Caco-2 (cell line): ENCODE data around the gene SLC26A5. TPM values are rescaled to one million over a fixed set of nuclear protein-coding genes. Genes with fewer than 3 reads are reported as not detected.

Source experiments
- BruUV-seq: library from RNA; stranded (reverse); fragments of 400-500 nt; replicated peaks from 2 replicates; lab custom pipeline; 2021; lab: Mats Ljungman, UMichigan
- CTCF ChIA-PET: fragments of 300-600 bp; sonication (Branson Sonifier 250); formaldehyde crosslinking; loops from one replicate; lab custom pipeline; 2022; ENCODE audit warnings: antibody characterized with exemption; lab: Charles Lee
- POLR2A ChIA-PET: fragments of 300-600 bp; sonication (Branson Sonifier 250); formaldehyde crosslinking; loops from one replicate; lab custom pipeline; 2022; ENCODE audit warnings: antibody characterized with exemption; lab: Charles Lee
- DNase-seq, 2 experiments: peaks; one replicate each; pipeline versions ENCODE4 v3.0.0 to v3.0.0-alpha.2; 2020 to 2022
- H3K27me3 ChIP-seq: replicated peaks from 2 replicates; pipeline ENCODE4 v1.6.0; 2011; ENCODE audit warnings: low read length; ENCODE audit not compliant: control insufficient read depth, insufficient read depth
- H3K36me3 ChIP-seq: 2 replicates; pipeline ENCODE4 v1.5.1; 2011; ENCODE audit warnings: low read length; ENCODE audit not compliant: control insufficient read depth, insufficient read depth
- H3K4me1 ChIP-seq: fragments of 250-450 bp; sonication (Bioruptor Pico); 2 replicates; pipeline ENCODE4 v1.5.1; 2020; ENCODE audit warnings: mild to moderate bottlenecking
- H3K4me3 ChIP-seq: 2 replicates; pipeline ENCODE4 v1.5.1; 2011; ENCODE audit warnings: low read depth, mild to moderate bottlenecking, control low read depth, low read length
- H3K9me3 ChIP-seq: fragments of 250-450 bp; sonication (Bioruptor Pico); 2 replicates; pipeline ENCODE4 v1.5.1; 2020; ENCODE audit warnings: mild to moderate bottlenecking, moderate library complexity
- H3K27ac Mint-ChIP-seq: one replicate; pipeline ENCODE4 v1.8.0; 2022; ENCODE audit warnings: mixed read lengths; ENCODE audit not compliant: unreplicated experiment
- H3K27me3 Mint-ChIP-seq: one replicate; pipeline ENCODE4 v1.8.0; 2022; ENCODE audit warnings: mixed read lengths; ENCODE audit not compliant: insufficient read depth, unreplicated experiment
- H3K36me3 Mint-ChIP-seq: one replicate; pipeline ENCODE4 v1.8.0; 2022; ENCODE audit warnings: mild to moderate bottlenecking, mixed read lengths; ENCODE audit not compliant: insufficient read depth, unreplicated experiment
- H3K4me1 Mint-ChIP-seq: one replicate; pipeline ENCODE4 v1.8.0; 2022; ENCODE audit warnings: low read depth, mixed read lengths; ENCODE audit not compliant: unreplicated experiment
- H3K4me3 Mint-ChIP-seq: one replicate; pipeline ENCODE4 v1.8.0; 2022; ENCODE audit warnings: mild to moderate bottlenecking, moderate library complexity, mixed read lengths; ENCODE audit not compliant: unreplicated experiment
- H3K9me3 Mint-ChIP-seq: one replicate; pipeline ENCODE4 v1.8.0; 2022; ENCODE audit warnings: mixed read lengths; ENCODE audit not compliant: unreplicated experiment
- CTCF ChIP-seq, 2 experiments: fragments of 200-600 bp in 1 of 2; IDR thresholded peaks; 1 replicate in 1 of 2; 2 replicates in 1 of 2; pipeline versions ENCODE4 v1.5.1 to v1.8.0; 2011 to 2022; ENCODE audit warnings: antibody characterized with exemption in 1 of 2, control low read depth in 1 of 2, inconsistent platforms in 1 of 2, low read depth in 1 of 2, low read length in 1 of 2, mild to moderate bottlenecking in 1 of 2, moderate library complexity in 1 of 2; ENCODE audit not compliant: insufficient read depth in 1 of 2, severe bottlenecking in 1 of 2, unreplicated experiment in 1 of 2
- intact Hi-C: fragments of 100-400 bp; cut with micrococcal nuclease; formaldehyde crosslinking; loops from one replicate; pipeline ENCODE4 v1.10.0; 2022; ENCODE audit not compliant: unreplicated experiment
- total RNA-seq: library from RNA; stranded (reverse); gene quantifications from 2 replicates; pipeline ENCODE4 v1.2.3, GENCODE V29; 2022

Gene SLC26A5
- total RNA-seq, 1 experiment from 2014 or later = 1.1 TPM

- Mint-ChIP-seq H3K9me3 (no peaks in the 10 kb centered on the region), H3K27me3 (no peaks in the 10 kb centered on the region), H3K27ac (peak overlapping the region; percentile 95), H3K4me3 (peak overlapping the region; percentile 92), H3K4me1 (peaks cover 33% of the 10 kb centered on the region), H3K36me3 (peaks cover 46% of the 10 kb centered on the region)
- intact Hi-C loops = no loop called here
- CTCF ChIA-PET = no interaction called here
- peak overlapping the region; percentile 87 for H3K4me3 ChIP-seq
- H3K27me3 ChIP-seq = no peaks in the 10 kb centered on the region
- DNase-seq = no peak
- BruUV-seq = no TSS peak
- POLR2A ChIA-PET = no interaction called here
- TF ChIP-seq CTCF (IDR thresholded peaks at IDR 0.05; ENCODE audit: insufficient read depth in 1 of 2, low read depth in 1 of 2, low read length in 1 of 2, severe bottlenecking in 1 of 2, unreplicated experiment in 1 of 2) = no peak
- peaks cover 21% of the 10 kb centered on the region; the same call in 1 of the 2 replicates for H3K4me1 ChIP-seq
- peaks cover 2% of the 10 kb centered on the region for H3K36me3 ChIP-seq
- H3K9me3 ChIP-seq = no peaks in the 10 kb centered on the region
These were observed 97.0 kb downstream of the SLC26A5 start for GRCh38 chr7:103348959-103349358.

GRCh38 chr7:103348452-103348851 lies 97.6 kb downstream of the SLC26A5 start:
- no TSS peak for BruUV-seq
- peak overlapping the region; percentile 95 for H3K27ac Mint-ChIP-seq
- no peaks in the 10 kb centered on the region for H3K9me3 Mint-ChIP-seq
- no peaks in the 10 kb centered on the region for H3K27me3 Mint-ChIP-seq
- H3K36me3 Mint-ChIP-seq = peaks cover 50% of the 10 kb centered on the region
- POLR2A ChIA-PET = no interaction called here
- H3K4me3 Mint-ChIP-seq = peak overlapping the region; percentile 92
- Histone ChIP-seq H3K4me3 (peak overlapping the region; percentile 87), H3K27me3 (no peaks in the 10 kb centered on the region), H3K9me3 (no peaks in the 10 kb centered on the region), H3K36me3 (peaks cover 2% of the 10 kb centered on the region), H3K4me1 (peaks cover 21% of the 10 kb centered on the region; the same call in 1 of the 2 replicates)
- CTCF ChIA-PET = no interaction called here
- intact Hi-C loops = no loop called here
- DNase-seq = no peak
- peaks cover 33% of the 10 kb centered on the region for H3K4me1 Mint-ChIP-seq
- TF ChIP-seq CTCF (IDR thresholded peaks at IDR 0.05; ENCODE audit: insufficient read depth in 1 of 2, low read depth in 1 of 2, low read length in 1 of 2, severe bottlenecking in 1 of 2, unreplicated experiment in 1 of 2) = no peak

- H3K9me3 Mint-ChIP-seq = no peaks in the 10 kb centered on the region
- H3K4me3 Mint-ChIP-seq = peak within 1 kb of the TSS; percentile 92
- peak; percentile 88 to 89 for DNase-seq
- H3K9me3 ChIP-seq = no peaks in the 10 kb centered on the region
- TF ChIP-seq CTCF (IDR thresholded peaks at IDR 0.05; ENCODE audit: insufficient read depth in 1 of 2, low read depth in 1 of 2, low read length in 1 of 2, severe bottlenecking in 1 of 2, unreplicated experiment in 1 of 2) = no peak
- peak within 1 kb of the TSS; percentile 95 for H3K27ac Mint-ChIP-seq
- H3K4me1 Mint-ChIP-seq = peaks cover 33% of the 10 kb centered on the region
- TSS peak; percentile 62 for BruUV-seq
- peak within 1 kb of the TSS; percentile 87 for H3K4me3 ChIP-seq
- intact Hi-C loops = no loop called here
- CTCF ChIA-PET = interaction anchor here (0.6 kb wide), 3 partner anchors 206 to 1571 kb away, joined by 3 to 5 read pairs (median 4); partner anchors contain the start of gene LRRC17
- peaks cover 45% of the 10 kb centered on the region for H3K36me3 Mint-ChIP-seq
- no peaks in the 10 kb centered on the region for H3K27me3 ChIP-seq
- H3K27me3 Mint-ChIP-seq = no peaks in the 10 kb centered on the region
- H3K36me3 ChIP-seq = peaks cover 2% of the 10 kb centered on the region
- POLR2A ChIA-PET = no interaction called here
- peaks cover 25% of the 10 kb centered on the region; the same call in 1 of the 2 replicates for H3K4me1 ChIP-seq
These were observed 98.3 kb downstream of the SLC26A5 start, which contains the start of gene PSMC2 for GRCh38 chr7:103347507-103348267. Gene PSMC2, plus strand, starts transcription at chr7:103347643. Its CDS starts 69 bp downstream, at chr7:103347712.
